ENCODE results near the gene ACAP2. TPM values are rescaled to one million over a fixed set of nuclear protein-coding genes. Genes with fewer than 3 reads are reported as not detected.

The ACAP2 gene
- total and polyA plus RNA-seq, 2 experiments from 2014 or later = 27.0 to 47.4 TPM

GRCh38 chr3:195226445-195226844 is 216.4 kb downstream of the ACAP2 start:
- no peak for TF ChIP-seq CTCF (IDR thresholded peaks at IDR 0.05; ENCODE audit: poor library complexity)
- no peak for TF ChIP-seq EZH2phosphoT487 (IDR thresholded peaks at IDR 0.05; ENCODE audit: low read depth, severe bottlenecking, unreplicated experiment)
- no peak for TF ChIP-seq EZH2 (IDR thresholded peaks at IDR 0.05; ENCODE audit: borderline replicate concordance)
- DNase-seq (ENCODE audit: low spot score) = no peak
- H3K36me3 ChIP-seq (replicated peaks; ENCODE audit: insufficient read depth, low read depth) = no peaks in the 10 kb centered on the region

GRCh38 chr3:195224980-195225580 is 217.7 kb downstream of the ACAP2 start:
- no peaks in the 10 kb centered on the region for H3K36me3 ChIP-seq (replicated peaks; ENCODE audit: insufficient read depth, low read depth)
- no peak overlapping the region for H3K27ac ChIP-seq
- H3K27me3 ChIP-seq = no peaks in the 10 kb centered on the region
- H3K9me3 ChIP-seq (ENCODE audit: low read depth) = no peaks in the 10 kb centered on the region
- H4K20me1 ChIP-seq (ENCODE audit: insufficient read depth, poor library complexity, severe bottlenecking) = no peaks in the 10 kb centered on the region
- no peaks in the 10 kb centered on the region for H3K79me2 ChIP-seq
- WGBS (ENCODE audit: low lambda C conversion rate, missing lambda C conversion rate) = 94% methylated on average over 3 of the region's 3 CpGs
- no peaks in the 10 kb centered on the region for H3K4me1 ChIP-seq (ENCODE audit: insufficient read depth)
- H2AFZ ChIP-seq = no peak overlapping the region
- H3K4me3 ChIP-seq = no peak overlapping the region
- DNase-seq (ENCODE audit: low spot score) = no peak
- H3K4me2 ChIP-seq = no peak overlapping the region
- no peaks in the 10 kb centered on the region for H3K9me2 ChIP-seq (replicated peaks; ENCODE audit: insufficient read depth)
- TF ChIP-seq EZH2phosphoT487 (IDR thresholded peaks at IDR 0.05; ENCODE audit: low read depth, severe bottlenecking, unreplicated experiment) = no peak
- no peak for TF ChIP-seq CTCF (IDR thresholded peaks at IDR 0.05; ENCODE audit: poor library complexity)
- no peak for TF ChIP-seq EZH2 (IDR thresholded peaks at IDR 0.05; ENCODE audit: borderline replicate concordance)

More at GRCh38 chr3:195226445-195226844, 216.4 kb downstream of the ACAP2 start:
- no peak overlapping the region for H2AFZ ChIP-seq
- no peaks in the 10 kb centered on the region for H3K9me2 ChIP-seq (replicated peaks; ENCODE audit: insufficient read depth)
- no peak overlapping the region for H3K4me2 ChIP-seq
- H3K4me3 ChIP-seq = no peak overlapping the region
- no peaks in the 10 kb centered on the region for H3K4me1 ChIP-seq (ENCODE audit: insufficient read depth)
- H3K79me2 ChIP-seq = no peaks in the 10 kb centered on the region
- no peaks in the 10 kb centered on the region for H4K20me1 ChIP-seq (ENCODE audit: insufficient read depth, poor library complexity, severe bottlenecking)
- H3K27me3 ChIP-seq = no peaks in the 10 kb centered on the region
- 98% methylated on average over 7 of the region's 7 CpGs for WGBS (ENCODE audit: low lambda C conversion rate, missing lambda C conversion rate)
- H3K9me3 ChIP-seq (ENCODE audit: low read depth) = no peaks in the 10 kb centered on the region
- H3K27ac ChIP-seq = no peak overlapping the region

Small RNA genes lying within 50 kb of the gene (small RNA-seq; reads per million reads assigned to genes)
- not detected for gene RF00019

Other genes starting within 250 kb of the ACAP2 start
- gene XXYLT1, start 171.9 kb downstream of the ACAP2 start, total RNA-seq = 22.3 and 25.6 TPM in 2 replicates
- 15.8 and 20.9 TPM in 2 replicates for gene XXYLT1, start 171.9 kb downstream of the ACAP2 start, polyA plus RNA-seq
- 53.4 and 77.6 TPM in 2 replicates for gene PPP1R2, start 100.3 kb upstream of the ACAP2 start, total RNA-seq
- gene PPP1R2, start 100.3 kb upstream of the ACAP2 start, polyA plus RNA-seq = 38.1 and 49.1 TPM in 2 replicates
- gene APOD, start 140.9 kb upstream of the ACAP2 start, total RNA-seq = 9.6 and 11.2 TPM in 2 replicates
- gene APOD, start 140.9 kb upstream of the ACAP2 start, polyA plus RNA-seq = 27.9 and 32.9 TPM in 2 replicates

Data from hepatocyte (in vitro differentiated cells).